GM12878 (cell line): ENCODE results near the gene TRAF3IP3. TPM values are rescaled to one million over a fixed set of nuclear protein-coding genes. Genes with fewer than 3 reads are reported as not detected.

Source experiments
- ATAC-seq: fragments of 200-7000 bp; cut with Tn5 transposase; 3 replicates; pipeline ENCODE4 v1.9.1; 2020; ENCODE audit warnings: mild to moderate bottlenecking, moderate library complexity
- BruUV-seq: library from RNA; stranded (reverse); fragments of 400-500 nt; replicated peaks from 2 replicates; lab custom pipeline; 2021; lab: Mats Ljungman, UMichigan
- CTCF ChIA-PET: fragments of 300-600 bp; sonication (Branson Sonifier 250); formaldehyde crosslinking; extraction: SDS; loops from one replicate; lab custom pipeline; 2021; ENCODE audit warnings: inconsistent platforms; lab: Yijun Ruan, JAX
- POLR2A ChIA-PET: fragments of 350-600 bp; formaldehyde crosslinking; extraction: SDS; loops from one replicate; lab custom pipeline; 2021; ENCODE audit warnings: inconsistent platforms; lab: Charles Lee
- RAD21 ChIA-PET: fragments of 300-600 bp; sonication (Branson Sonifier 250); formaldehyde crosslinking; loops from one replicate; lab custom pipeline; 2023; ENCODE audit warnings: antibody characterized with exemption; ENCODE audit not compliant: unreplicated experiment; lab: Charles Lee
- SMC1A ChIA-PET: fragments of 300-600 bp; sonication (Branson Sonifier 250); formaldehyde crosslinking; loops from one replicate; lab custom pipeline; 2023; ENCODE audit not compliant: unreplicated experiment, uncharacterized antibody; lab: Charles Lee
- DNase-seq: peaks from one replicate; pipeline ENCODE4 v3.0.0-alpha.2; 2011; ENCODE audit warnings: low read depth, low spot score
- FAIRE-seq: peaks from 3 replicates; lab custom pipeline; 2011; peaks lifted over from hg19 to GRCh38; lab: Jason Lieb, UNC
- H2AFZ ChIP-seq: 2 replicates; pipeline ENCODE4 v1.6.0; 2011; ENCODE audit warnings: low read depth, low read length, control low read depth; ENCODE audit not compliant: control insufficient read depth
- H3K27ac ChIP-seq: 2 replicates; pipeline ENCODE4 v1.5.1; 2011; ENCODE audit warnings: control low read depth; ENCODE audit not compliant: control insufficient read depth, insufficient read depth
- H3K27me3 ChIP-seq, 2 experiments: replicated peaks in 1 of 2; 2 replicates each; pipeline versions ENCODE4 v1.6.0 to v1.6.1; 2011; ENCODE audit warnings: low read length in 1 of 2; ENCODE audit not compliant: control insufficient read depth in 2 of 2, insufficient read depth in 2 of 2
- H3K36me3 ChIP-seq, 2 experiments: 2 replicates each; pipeline ENCODE4 v1.5.1; 2011; ENCODE audit warnings: low read length in 1 of 2; ENCODE audit not compliant: control insufficient read depth in 2 of 2, insufficient read depth in 2 of 2
- H3K4me1 ChIP-seq: 2 replicates; pipeline ENCODE4 v1.6.1; 2011; ENCODE audit warnings: mild to moderate bottlenecking, low read length, moderate library complexity, mixed read lengths; ENCODE audit not compliant: control insufficient read depth, insufficient read depth
- H3K4me2 ChIP-seq: 2 replicates; pipeline ENCODE4 v1.6.0; 2011; ENCODE audit warnings: control low read depth; ENCODE audit not compliant: control insufficient read depth, insufficient read depth
- H3K4me3 ChIP-seq: fragments of 200-600 bp; sonication (generic); 2 replicates; pipeline ENCODE4 v1.5.1; 2016
- H3K79me2 ChIP-seq: 2 replicates; pipeline ENCODE4 v1.6.0; 2011; ENCODE audit warnings: low read length; ENCODE audit not compliant: control insufficient read depth, insufficient read depth
- H3K9ac ChIP-seq: 2 replicates; pipeline ENCODE4 v1.8.0; 2011; ENCODE audit warnings: low read length, control low read depth, mixed read lengths; ENCODE audit not compliant: control insufficient read depth, insufficient read depth
- H3K9me3 ChIP-seq: replicated peaks from 3 replicates; pipeline ENCODE4 v1.5.1; 2011; ENCODE audit warnings: mild to moderate bottlenecking, low read length; ENCODE audit not compliant: control insufficient read depth, insufficient read depth
- H4K20me1 ChIP-seq: 2 replicates; pipeline ENCODE4 v1.6.0; 2011; ENCODE audit not compliant: control insufficient read depth, insufficient read depth
- CREM ChIP-seq: IDR thresholded peaks from 2 replicates; pipeline ENCODE4 v1.6.1; 2014; ENCODE audit warnings: antibody characterized with exemption, low read depth
- ETV6 ChIP-seq, 2 experiments: fragments of 450-650 bp in 1 of 2; IDR thresholded peaks in 1 of 2; conservative IDR thresholded peaks in 1 of 2; 2 replicates each; pipeline ENCODE4 v1.6.1; 2014; ENCODE audit warnings: antibody characterized with exemption in 1 of 2, borderline replicate concordance in 1 of 2, low read depth in 1 of 2, mild to moderate bottlenecking in 1 of 2, moderate library complexity in 1 of 2
- IKZF1 ChIP-seq: fragments of 450-650 bp; conservative IDR thresholded peaks from 2 replicates; pipeline ENCODE4 v1.6.1; 2017; ENCODE audit warnings: antibody characterized with exemption, mild to moderate bottlenecking
- MXI1 ChIP-seq: fragments of 150-350 bp; IDR thresholded peaks from 2 replicates; pipeline ENCODE4 v1.6.1; 2011; ENCODE audit warnings: low read depth, mild to moderate bottlenecking, inconsistent platforms, low read length, improper control_type of control experiment
- POLR2A ChIP-seq: IDR thresholded peaks from 2 replicates; pipeline ENCODE4 v1.6.1; 2011; ENCODE audit warnings: low read depth, mild to moderate bottlenecking, low read length
- POLR2AphosphoS2 ChIP-seq: IDR thresholded peaks from 2 replicates; pipeline ENCODE4 v1.6.1; 2011; ENCODE audit warnings: low read depth, mild to moderate bottlenecking, low read length, improper control_type of control experiment, moderate library complexity
- RAD51 ChIP-seq: fragments of 450-650 bp; IDR thresholded peaks from 2 replicates; pipeline ENCODE4 v1.6.1; 2016; ENCODE audit warnings: moderate library complexity, mild to moderate bottlenecking, inconsistent platforms
- RELA ChIP-seq: fragments of 450-650 bp; IDR thresholded peaks from 2 replicates; pipeline ENCODE4 v1.8.0; 2014; ENCODE audit warnings: borderline replicate concordance; ENCODE audit not compliant: partially characterized antibody
- SPI1 ChIP-seq: IDR thresholded peaks from 2 replicates; pipeline ENCODE4 v1.6.1; 2011; ENCODE audit warnings: low read depth, mild to moderate bottlenecking, low read length, moderate library complexity, borderline replicate concordance; ENCODE audit not compliant: insufficient read depth
- TARDBP ChIP-seq: IDR thresholded peaks from 2 replicates; pipeline ENCODE4 v1.6.1; 2016; ENCODE audit warnings: borderline replicate concordance
- YBX1 ChIP-seq: fragments of 450-650 bp; IDR thresholded peaks from 2 replicates; pipeline ENCODE4 v1.6.1; 2016; ENCODE audit warnings: antibody characterized with exemption
- ZNF24 ChIP-seq: fragments of 450-650 bp; IDR thresholded peaks from 2 replicates; pipeline ENCODE4 v1.6.1; 2017; ENCODE audit warnings: antibody characterized with exemption, mild to moderate bottlenecking
- WGBS: methylation state at CpG from one replicate; pipeline ENCODE4 v1.1.6; 2016; ENCODE audit warnings: low lambda C conversion rate; ENCODE audit not compliant: insufficient replicate concordance, insufficient coverage; ENCODE audit errors: missing lambda C conversion rate; 5-methylcytosine and 5-hydroxymethylcytosine counted together
- in situ Hi-C: fragments of 300-500 bp; cut with MboI; formaldehyde crosslinking; loops from 9 replicates; pipeline ENCODE4 v1.14.3; 2018; ENCODE audit warnings: mixed read lengths
- intact Hi-C: fragments of 100-400 bp; cut with micrococcal nuclease; formaldehyde crosslinking; loops from one replicate; pipeline ENCODE4 v1.14.2; 2022; ENCODE audit not compliant: unreplicated experiment
- polyA plus RNA-seq, 11 experiments: library from polyadenylated mRNA; depleted of rRNA in 4 of 11; unstranded in 6 of 11; stranded (reverse) in 5 of 11; fragments of >200 nt; fragmentation: Nextera tagmentation in 4 of 11; fragmentation: Illumina TruSeq in 1 of 11; extraction: Ambion mirVana in 4 of 11; extraction: Trizol in 1 of 11; gene quantifications; 1 replicate in 1 of 11; 2 replicates in 10 of 11; pipeline versions ENCODE4 v1.2.1 to v1.2.3, GENCODE V29; 2011 to 2016; ENCODE audit warnings: inconsistent platforms in 2 of 11, missing spikeins in 2 of 11, low read depth in 1 of 11
- total RNA-seq, 4 experiments: library from RNA; depleted of rRNA in 3 of 4; stranded (reverse); fragments of >200 nt in 3 of 4; fragmentation: Illumina TruSeq in 1 of 4; extraction: Trizol in 1 of 4; gene quantifications; 2 replicates each; pipeline versions ENCODE4 v1.2.1 to v1.2.3, GENCODE V29; 2013 to 2021

TRAF3IP3 gene
- total and polyA plus RNA-seq, 10 of the 15 experiments (the other 5 are each of a cell fraction or from before 2014, with no cell fraction given) = 61.6 to 121 (median 96.5) TPM

DNA sequence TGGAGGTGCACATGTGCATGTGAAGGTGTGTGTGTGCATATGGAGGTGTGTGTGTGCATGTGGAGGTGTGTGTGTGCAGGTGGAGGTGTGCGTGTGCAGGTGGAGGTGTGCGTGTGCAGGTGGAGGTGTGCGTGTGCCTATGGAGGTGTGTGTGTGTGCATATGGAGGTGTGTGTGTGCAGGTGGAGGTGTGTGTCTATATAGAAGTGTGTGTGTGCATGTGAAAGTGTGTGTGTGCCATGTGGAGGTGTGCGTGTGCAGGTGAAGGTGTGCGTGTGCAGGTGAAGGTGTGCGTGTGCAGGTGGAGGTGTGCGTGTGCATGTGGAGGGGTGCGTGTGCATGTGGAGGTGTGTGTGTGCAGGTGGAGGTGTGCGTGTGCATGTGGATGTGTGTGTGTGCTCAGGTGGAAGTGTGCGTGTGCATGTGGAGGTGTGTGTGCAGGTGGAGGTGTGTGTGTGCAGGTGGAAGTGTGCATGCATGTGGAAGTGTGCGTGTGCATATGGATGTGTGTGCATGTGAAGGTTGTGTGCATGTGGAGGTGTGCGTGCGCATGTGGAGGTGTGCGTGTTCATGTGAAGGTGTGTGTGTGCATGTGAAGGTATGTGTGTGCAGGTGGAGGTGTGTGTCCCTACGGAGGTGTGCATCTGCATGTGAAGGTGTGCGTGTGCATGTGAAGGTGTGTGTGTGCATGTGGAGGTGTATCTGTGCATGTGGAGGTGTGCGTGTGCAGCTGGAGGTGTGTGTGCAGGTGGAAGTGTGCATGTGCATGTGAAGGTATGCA lies 15.0 kb downstream of the TRAF3IP3 start:
- Histone ChIP-seq H3K27me3 (no peaks in the 10 kb centered on the region), H3K9ac (no peak overlapping the region), H3K79me2 (peaks cover 16% of the 10 kb centered on the region), H3K4me2 (peak overlapping the region; percentile 96), H3K9me3 (no peaks in the 10 kb centered on the region), H3K4me1 (peaks cover 63% of the 10 kb centered on the region), H3K4me3 (peak overlapping the region; percentile 72), H4K20me1 (no peaks in the 10 kb centered on the region), H2AFZ (no peak overlapping the region), H3K27ac (no peak overlapping the region), H3K36me3 (peaks cover 4 to 10% of the 10 kb centered on the region in 2 experiments; a peak in 3 of 4 replicates)
- WGBS = 96% methylated on average over 17 of the region's 17 CpGs
- CTCF ChIA-PET = interaction anchor here (1.3 to 5.8 kb wide), 4 partner anchors 16 to 52 kb away, joined by 3 to 117 read pairs (median 70); partner anchors contain the start of gene TRAF3IP3
- BruUV-seq = no TSS peak
- SMC1A ChIA-PET = interaction anchor here (4.7 to 5.6 kb wide), 2 partner anchors 17 to 52 kb away, joined by 34 to 282 read pairs; partner anchors contain the start of gene TRAF3IP3
- in situ Hi-C loops = no loop called here
- DNase-seq (no peak), ATAC-seq (no peak), FAIRE-seq (no peak)
- 0 out of 2 replicates have a peak, but pooled peaks have one; percentile 19 for TF ChIP-seq POLR2AphosphoS2
- peak; percentile 15; the same call in 1 of the 2 replicates for TF ChIP-seq POLR2A
- no peak for TF ChIP-seq MXI1
- no peak for TF ChIP-seq ZNF24
- no peak for TF ChIP-seq ETV6 (conservative IDR thresholded peaks at IDR 0.05 in 1 of 2, IDR thresholded peaks at IDR 0.05 in 1 of 2; ENCODE audit: borderline replicate concordance in 1 of 2, low read depth in 1 of 2)
- no peak for TF ChIP-seq RELA
- no peak for TF ChIP-seq IKZF1
- TF ChIP-seq SPI1 = no peak
- TF ChIP-seq RAD51 = no peak
- TF ChIP-seq TARDBP = 0 out of 2 replicates have a peak, but pooled peaks have one; percentile 42
- TF ChIP-seq CREM = no peak
- TF ChIP-seq YBX1 = no peak
- intact Hi-C loops = no loop called here
- RAD21 ChIA-PET = interaction anchor here (1.2 to 5.4 kb wide), 3 partner anchors 10 to 57 kb away, joined by 3 to 188 read pairs (median 5); partner anchors contain the start of genes TRAF3IP3 and UTP25
- POLR2A ChIA-PET = no interaction called here
